GM10248 (cell line): ENCODE measurements around the gene PROM2.
"Not testable (repeated sequence)": the region's sequence is repeated elsewhere in the genome, so short reads cannot be mapped to it uniquely, and the experiment has no call there.

Experiments
- CTCF ChIA-PET: fragments of 300-600 bp; sonication (Branson Sonifier 250); formaldehyde crosslinking; extraction: SDS; loops from one replicate; lab custom pipeline; 2021; ENCODE audit warnings: antibody characterized with exemption; lab: Yijun Ruan, JAX
- POLR2A ChIA-PET: fragments of 350-650 bp; sonication (Branson Sonifier 250); formaldehyde crosslinking; extraction: SDS; loops from one replicate; lab custom pipeline; 2020; ENCODE audit warnings: antibody characterized with exemption; lab: Yijun Ruan, JAX
- DNase-seq: peaks from one replicate; pipeline ENCODE4 v3.0.0; 2012; ENCODE audit errors: extremely low spot score
- TF ChIP-seq, protein P1 (sequence below): IDR thresholded peaks from 2 replicates; pipeline ENCODE4 v1.5.1; 2012; ENCODE audit warnings: mild to moderate bottlenecking, low read depth; ENCODE audit errors: extremely low read depth, missing control alignments, control extremely low read depth

PROM2 gene

DNA sequence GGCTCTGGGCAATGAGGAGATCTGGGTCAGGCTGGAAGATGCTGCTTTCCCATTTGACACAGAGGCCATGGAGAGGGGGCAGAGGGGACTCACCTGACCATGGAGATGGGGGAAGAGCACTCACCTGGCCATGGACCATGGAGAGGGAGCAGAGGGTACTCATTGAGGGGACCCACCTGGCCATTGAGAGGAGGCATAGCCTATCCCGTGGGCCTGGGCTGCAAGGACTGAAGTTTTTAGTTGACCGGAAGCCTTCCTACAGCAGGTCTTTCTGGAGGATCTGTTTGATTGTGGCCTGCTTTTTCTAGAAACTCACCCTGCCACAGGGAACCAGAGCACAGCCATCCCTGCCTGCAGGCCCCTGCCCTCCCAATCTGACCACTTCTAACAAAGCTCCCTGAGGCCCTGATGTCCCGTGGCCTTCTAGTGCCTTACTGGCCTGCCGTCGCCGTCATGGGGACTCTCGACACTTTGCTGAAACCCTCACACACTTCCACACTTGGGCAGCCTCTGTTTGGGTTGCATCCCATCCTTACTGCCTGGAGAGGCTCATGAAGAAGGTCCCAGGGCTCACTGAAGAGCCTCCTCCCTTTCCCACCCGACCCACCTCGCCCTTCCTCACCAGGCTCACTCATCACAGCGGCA is 5.1 kb upstream of the PROM2 start:
- no peak for DNase-seq
- ChIA-PET CTCF (no interaction called here), POLR2A (no interaction called here)
- TF ChIP-seq, protein P1, sequence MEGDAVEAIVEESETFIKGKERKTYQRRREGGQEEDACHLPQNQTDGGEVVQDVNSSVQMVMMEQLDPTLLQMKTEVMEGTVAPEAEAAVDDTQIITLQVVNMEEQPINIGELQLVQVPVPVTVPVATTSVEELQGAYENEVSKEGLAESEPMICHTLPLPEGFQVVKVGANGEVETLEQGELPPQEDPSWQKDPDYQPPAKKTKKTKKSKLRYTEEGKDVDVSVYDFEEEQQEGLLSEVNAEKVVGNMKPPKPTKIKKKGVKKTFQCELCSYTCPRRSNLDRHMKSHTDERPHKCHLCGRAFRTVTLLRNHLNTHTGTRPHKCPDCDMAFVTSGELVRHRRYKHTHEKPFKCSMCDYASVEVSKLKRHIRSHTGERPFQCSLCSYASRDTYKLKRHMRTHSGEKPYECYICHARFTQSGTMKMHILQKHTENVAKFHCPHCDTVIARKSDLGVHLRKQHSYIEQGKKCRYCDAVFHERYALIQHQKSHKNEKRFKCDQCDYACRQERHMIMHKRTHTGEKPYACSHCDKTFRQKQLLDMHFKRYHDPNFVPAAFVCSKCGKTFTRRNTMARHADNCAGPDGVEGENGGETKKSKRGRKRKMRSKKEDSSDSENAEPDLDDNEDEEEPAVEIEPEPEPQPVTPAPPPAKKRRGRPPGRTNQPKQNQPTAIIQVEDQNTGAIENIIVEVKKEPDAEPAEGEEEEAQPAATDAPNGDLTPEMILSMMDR = no peak

DNA sequence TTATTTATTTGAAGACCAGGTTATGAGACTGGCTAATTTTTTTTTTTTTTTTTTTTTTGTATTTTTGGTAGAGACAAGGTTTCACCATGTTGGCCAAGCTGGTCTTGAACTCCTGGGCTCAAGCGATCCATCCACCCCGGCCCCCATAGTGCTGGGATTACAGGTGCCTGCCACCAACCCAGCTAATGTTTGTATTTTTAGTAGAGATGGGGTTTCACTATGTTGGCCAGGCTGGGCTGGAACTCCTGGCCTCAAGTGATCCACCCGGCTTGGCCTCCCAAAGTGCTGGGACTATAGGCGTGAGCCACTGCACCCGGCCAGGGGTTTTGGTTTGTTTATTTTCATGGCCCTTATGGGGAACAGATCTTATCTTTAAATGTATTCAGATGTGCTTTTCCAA is 4.5 kb upstream of the PROM2 start:
- POLR2A ChIA-PET, DNase-seq, CTCF ChIA-PET: not testable (repeated sequence)

DNA sequence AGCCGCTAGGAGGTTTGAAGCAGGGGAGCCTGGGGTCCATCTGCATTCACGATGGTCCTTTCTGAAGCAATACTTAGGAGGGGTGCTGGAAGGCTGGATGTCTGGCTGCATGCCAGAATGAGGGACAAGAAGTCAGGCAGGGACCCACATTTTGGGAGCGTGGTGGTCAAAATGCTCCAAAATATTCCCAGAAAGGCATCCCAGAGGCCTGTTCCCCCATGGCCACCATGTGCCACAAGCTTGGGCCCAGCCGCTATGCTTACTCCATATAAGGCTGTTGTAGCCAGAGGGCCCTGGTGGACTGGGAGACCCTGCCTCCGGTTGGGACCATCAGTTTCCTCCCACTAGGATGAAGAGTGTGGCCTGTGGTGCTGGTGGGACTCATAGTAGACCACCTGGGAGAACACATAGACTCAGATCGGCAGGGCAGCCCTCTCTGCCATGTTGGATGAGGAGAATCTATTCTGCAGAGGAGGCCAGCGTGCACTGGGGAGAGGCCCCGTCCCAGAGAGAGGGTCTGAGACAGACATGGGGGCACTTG is 3.6 kb upstream of the PROM2 start:
- no peak for DNase-seq
- POLR2A ChIA-PET = no interaction called here
- CTCF ChIA-PET = no interaction called here
- TF ChIP-seq, protein P1 = no peak

DNA sequence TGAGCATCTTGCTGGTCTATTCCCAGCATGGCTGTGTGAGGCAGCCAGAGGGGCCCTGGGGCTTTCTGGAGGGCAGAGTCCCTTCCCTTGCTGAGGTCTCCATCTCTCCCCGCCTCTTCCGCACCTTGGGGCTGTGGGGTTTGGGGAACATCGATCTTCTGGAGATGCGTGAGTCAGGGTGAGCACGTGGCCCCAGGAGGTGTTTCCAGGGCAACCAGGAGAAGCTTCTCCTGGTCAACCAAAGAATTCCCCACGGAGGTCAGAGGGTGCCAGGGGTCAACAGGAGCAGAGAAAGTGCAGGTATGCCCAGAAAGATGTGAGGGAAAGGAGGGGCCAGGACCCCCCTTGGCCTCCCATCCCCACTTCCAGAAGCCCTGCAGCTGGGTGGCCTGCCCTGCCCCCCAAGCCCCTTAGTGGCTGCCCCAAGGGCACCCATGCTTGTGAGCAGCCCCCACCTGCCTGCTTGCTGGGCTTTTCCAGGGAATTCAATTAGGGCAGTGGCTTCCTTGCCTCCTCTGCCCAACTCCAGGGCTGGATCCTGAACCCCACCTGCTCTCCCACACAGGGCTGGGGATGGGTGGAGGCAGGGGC is 2.8 kb upstream of the PROM2 start:
- POLR2A ChIA-PET = no interaction called here

DNA sequence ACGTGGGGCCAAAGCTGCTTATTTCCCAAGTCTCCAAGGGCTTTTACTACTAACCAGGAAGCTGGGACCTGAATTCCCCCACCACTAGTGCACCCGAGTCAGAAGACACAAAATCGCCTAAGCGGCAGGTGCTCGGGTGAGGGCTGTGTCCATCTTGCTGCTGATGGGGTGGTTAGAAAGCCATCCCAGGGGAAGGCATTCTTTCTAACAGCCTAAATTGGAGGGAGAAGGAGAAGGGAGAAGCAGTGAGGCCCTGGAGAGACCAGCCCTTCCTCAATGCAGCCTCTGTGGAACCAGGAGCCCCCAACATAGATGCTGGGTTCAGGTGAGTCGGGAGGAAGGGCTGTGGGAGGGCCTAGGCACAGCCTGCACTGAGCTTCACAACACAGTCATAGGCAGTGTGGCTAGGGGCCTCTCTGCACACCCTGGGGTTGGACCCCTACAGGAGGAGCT is 1.9 kb upstream of the PROM2 start:
- ChIA-PET CTCF (no interaction called here), POLR2A (no interaction called here)
- TF ChIP-seq, protein P1 = no peak
- DNase-seq = no peak

More for the DNA sequence above, 2.8 kb upstream of the PROM2 start:
- DNase-seq = no peak
- TF ChIP-seq, protein P1 = no peak
- CTCF ChIA-PET = no interaction called here

DNA sequence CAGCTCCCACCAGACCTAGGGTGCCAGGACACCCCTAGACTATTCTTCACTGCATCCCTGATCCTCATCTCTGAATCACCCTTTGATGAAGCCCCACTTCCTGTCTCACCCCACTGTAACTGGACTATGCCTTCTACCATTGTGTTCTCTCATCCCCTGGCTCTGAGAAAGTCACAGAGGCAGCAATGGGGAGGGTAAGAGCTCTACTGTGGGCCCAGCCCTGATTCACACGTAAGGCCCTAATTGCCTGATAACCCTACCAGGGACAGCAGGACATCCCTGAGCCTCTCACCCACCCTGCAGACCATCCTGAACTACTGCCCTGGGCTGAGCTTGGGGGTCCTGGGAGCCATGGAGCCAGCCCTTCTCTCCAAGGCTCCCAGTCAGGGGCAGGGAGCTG is 1.5 kb upstream of the PROM2 start:
- TF ChIP-seq, protein P1 = no peak
- no peak for DNase-seq
- CTCF ChIA-PET = no interaction called here
- POLR2A ChIA-PET = no interaction called here
